T-helper 2 cell (primary cell): ENCODE data around the gene OPN1LW.
"Not testable (repeated sequence)": the region's sequence is repeated elsewhere in the genome, so short reads cannot be mapped to it uniquely, and the experiment has no call there.

ENCODE experiments used
- DNase-seq, 5 experiments: peaks; one replicate each; pipeline versions ENCODE4 v3.0.0 to v3.0.0-alpha.2; 2012 to 2022

The OPN1LW gene

GRCh38 chrX:154135458-154136229 lies 8.4 kb upstream of the OPN1LW start:
- DNase-seq, result peak in 2 of 5 experiments; percentile 49 to 74

- peak; percentile 42 to 68 (median 61) for DNase-seq
These were observed 7.3 kb upstream of the OPN1LW start for GRCh38 chrX:154136627-154137161.

GRCh38 chrX:154138857-154139256 lies 5.2 kb upstream of the OPN1LW start:
- no peak for DNase-seq

GRCh38 chrX:154140206-154140605 lies 3.8 kb upstream of the OPN1LW start:
- no peak for DNase-seq

- no peak for DNase-seq
These were observed 3.3 kb upstream of the OPN1LW start for GRCh38 chrX:154140742-154141141.

- no peak for DNase-seq
These were observed 1.7 kb upstream of the OPN1LW start for GRCh38 chrX:154142386-154142785.

GRCh38 chrX:154142950-154143745 lies 895 bp upstream of the OPN1LW start:
- no peak for DNase-seq

GRCh38 chrX:154151030-154151429 lies 7.0 kb downstream of the OPN1LW start:
- DNase-seq, result not testable (repeated sequence)

GRCh38 chrX:154156221-154156620 lies 12.2 kb downstream of the OPN1LW start:
- DNase-seq, result not testable (repeated sequence)

- not testable (repeated sequence) for DNase-seq
These were observed 13.2 kb downstream of the OPN1LW start for GRCh38 chrX:154157207-154157606.

- not testable (repeated sequence) for DNase-seq
These were observed 15.3 kb downstream of the OPN1LW start for GRCh38 chrX:154159345-154159744.

GRCh38 chrX:154164902-154165301 lies 20.9 kb downstream of the OPN1LW start:
- DNase-seq, result not testable (repeated sequence)

GRCh38 chrX:154168384-154168783 lies 24.3 kb downstream of the OPN1LW start:
- DNase-seq, result not testable (repeated sequence)

- DNase-seq, result not testable (repeated sequence)
These were observed 28.5 kb downstream of the OPN1LW start for GRCh38 chrX:154172535-154172943.

- not testable (repeated sequence) for DNase-seq
These were observed 30.3 kb downstream of the OPN1LW start for GRCh38 chrX:154174356-154174755.

- DNase-seq, result not testable (repeated sequence)
These were observed 38.3 kb downstream of the OPN1LW start, which contains the start of gene OPN1MW for GRCh38 chrX:154182296-154182695. TSS of gene OPN1MW (plus strand) at chrX:154182596. CDS start at chrX:154182678, 82 bp downstream.

GRCh38 chrX:154183794-154184193 lies 39.8 kb downstream of the OPN1LW start:
- not testable (repeated sequence) for DNase-seq

- DNase-seq, result not testable (repeated sequence)
These were observed 48.8 kb downstream of the OPN1LW start for GRCh38 chrX:154192846-154193245.

GRCh38 chrX:154194316-154194715 lies 50.3 kb downstream of the OPN1LW start:
- not testable (repeated sequence) for DNase-seq

- not testable (repeated sequence) for DNase-seq
These were observed 52.4 kb downstream of the OPN1LW start for GRCh38 chrX:154196466-154196865.
